Globus pallidus (tissue), 1 donor: ENCODE results near the gene REELD1.

ENCODE experiments used
- DNase-seq: peaks from one replicate; pipeline ENCODE4 v3.0.0-alpha.2; 2015; ENCODE audit warnings: low spot score

REELD1 gene

DNA sequence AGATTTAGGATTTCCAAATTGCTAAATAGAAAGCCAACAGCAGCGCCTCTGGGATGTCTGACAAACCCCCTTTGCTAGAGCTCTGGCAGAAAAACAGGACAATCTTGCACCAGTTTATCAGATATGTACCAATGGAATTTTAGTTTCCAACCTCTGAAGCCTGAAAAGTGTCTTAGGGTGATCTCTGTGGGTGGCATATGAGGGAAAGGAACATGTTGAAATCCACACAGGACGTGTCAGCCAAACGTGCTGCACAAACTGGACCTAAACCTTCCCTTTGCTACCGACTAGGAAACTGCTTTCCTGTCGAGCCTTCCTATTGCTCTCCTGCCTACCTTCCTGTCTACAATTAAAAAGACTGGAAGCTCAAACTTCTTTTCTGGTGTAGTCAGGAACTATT is 53.5 kb downstream of the REELD1 start:
- no peak for DNase-seq

DNA sequence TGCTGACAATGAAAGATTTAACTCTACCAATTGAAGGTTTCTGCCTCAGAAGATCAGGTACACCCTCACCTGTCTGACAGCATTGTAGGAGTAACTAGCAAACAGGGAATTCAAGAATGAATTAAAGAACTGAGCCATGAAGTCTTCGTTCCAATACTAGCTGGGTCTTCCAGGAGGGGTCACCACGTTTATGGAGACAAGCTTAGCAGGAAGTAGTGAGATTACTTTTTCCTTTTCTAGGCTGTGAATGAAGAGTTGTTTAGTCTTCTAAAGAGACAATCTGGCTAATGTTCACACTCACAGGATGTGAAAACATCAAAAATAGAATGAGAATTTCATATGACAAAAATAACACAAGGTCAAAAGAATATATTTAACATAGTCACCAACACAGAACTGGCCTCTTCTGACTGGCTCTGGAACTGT is 54.9 kb downstream of the REELD1 start:
- no peak for DNase-seq

DNA sequence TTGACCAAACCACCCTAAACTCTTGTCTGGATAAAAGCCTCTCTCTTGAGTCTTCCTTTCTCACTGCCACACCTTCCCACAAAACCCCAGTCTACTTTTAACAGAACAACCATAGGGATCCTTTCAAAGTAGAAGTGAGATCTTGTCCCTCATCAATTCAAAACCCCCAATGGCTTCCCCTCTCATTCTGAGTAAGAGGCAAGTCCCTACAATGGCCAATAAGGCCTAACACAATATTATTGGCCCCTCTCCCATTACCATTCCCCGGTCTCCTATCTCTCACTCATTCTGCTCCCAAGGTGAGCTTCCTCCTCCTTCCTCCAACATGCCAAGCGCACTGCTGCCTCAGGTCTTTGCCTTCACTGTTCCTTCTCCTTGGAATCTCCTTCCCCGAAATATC is 57.1 kb downstream of the REELD1 start:
- no peak for DNase-seq

DNA sequence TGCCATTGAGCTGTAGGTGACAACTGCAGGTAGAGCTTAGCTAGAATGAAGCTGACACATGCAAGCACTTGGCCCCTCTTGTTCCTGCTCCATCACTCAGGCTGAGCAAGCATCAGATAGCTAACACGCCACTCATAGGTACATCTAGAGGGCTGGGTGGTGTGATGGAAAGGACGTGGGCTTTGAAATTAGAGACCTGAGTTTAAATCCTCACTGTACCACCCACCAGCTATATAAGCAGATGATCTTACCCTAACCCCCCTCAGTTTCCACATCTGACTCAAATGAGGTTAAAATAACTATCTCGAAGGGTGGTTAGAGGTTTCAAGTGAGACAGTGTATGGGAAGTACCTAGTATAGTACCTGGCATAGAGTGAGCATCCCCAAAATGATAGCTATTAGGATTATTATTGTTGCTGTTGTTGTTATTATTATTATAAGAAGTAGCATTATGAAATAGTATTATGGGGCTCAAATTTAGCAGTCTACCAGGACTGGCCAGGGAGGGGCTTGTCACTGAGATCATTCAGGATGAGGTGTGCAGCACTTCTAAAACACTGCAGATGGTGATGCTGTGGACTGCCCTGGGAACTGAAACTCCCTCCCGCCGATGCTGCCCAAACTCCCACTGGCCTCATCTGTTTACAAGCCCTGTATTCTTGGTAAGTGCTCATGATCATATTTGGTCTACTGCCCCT is 59.0 kb downstream of the REELD1 start:
- DNase-seq = no peak

DNA sequence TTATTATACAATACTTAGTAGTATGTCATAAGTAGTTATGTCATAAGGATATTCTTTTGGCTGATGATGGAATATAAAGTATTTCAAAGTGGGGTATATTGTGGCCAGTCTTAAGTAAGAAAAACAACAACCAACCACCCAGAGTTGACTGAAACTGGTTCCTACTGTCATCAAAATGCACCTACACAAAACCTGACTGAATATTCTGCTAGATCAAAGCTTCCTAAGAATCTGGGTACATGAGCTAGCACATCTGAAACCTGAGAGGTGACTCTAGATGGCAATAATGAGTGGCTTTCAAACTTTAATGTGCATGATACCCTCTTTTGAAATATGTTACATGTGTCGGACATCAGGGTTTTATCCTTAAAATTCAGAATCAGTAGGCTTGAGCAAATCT is 60.4 kb downstream of the REELD1 start:
- DNase-seq = no peak

DNA sequence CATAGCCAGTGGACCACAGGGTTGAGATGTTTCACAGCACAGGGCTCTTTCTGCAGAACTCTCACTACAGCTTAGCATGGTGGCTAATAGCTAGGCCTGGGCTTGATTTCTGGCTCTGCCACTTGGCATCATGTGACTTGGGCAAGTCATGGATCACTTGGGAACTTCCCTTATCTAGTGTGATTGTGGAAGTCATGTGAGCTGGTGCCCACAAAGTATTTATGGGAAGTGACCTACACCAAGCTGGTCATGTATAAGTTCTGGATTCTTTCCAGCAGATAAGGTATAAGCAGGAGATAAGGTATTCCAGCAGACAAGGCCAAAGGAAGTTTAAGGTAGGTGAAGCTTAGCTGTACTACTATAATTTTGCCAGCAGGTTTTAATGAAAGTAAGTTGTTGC is 61.0 kb downstream of the REELD1 start:
- no peak for DNase-seq

DNA sequence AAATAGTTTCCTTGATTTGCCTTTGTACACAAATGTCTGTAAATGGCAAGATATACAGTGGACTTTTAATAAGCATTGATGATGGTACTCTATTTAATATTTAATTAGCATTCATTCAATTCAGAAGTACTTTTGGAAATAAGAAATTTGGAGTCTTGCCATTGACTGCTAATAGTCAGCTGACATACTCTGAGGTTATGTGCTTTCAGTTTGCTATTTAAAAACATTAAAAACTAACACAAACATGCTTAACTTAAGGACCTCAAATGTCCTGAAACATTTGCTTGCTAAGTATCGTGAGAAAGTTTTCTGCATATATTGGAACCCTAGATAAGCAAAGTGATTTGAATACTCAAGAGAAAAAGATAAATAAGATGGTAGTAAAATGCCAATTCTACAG is 64.6 kb downstream of the REELD1 start:
- no peak for DNase-seq
